HG03469 (cell line): Measurements from ENCODE around the gene COX5B.
A peak's percentile ranks its signal among the peaks of the same experiment; 100 is the strongest.

Experiments used
- ATAC-seq: cut with Tn5 transposase; IDR thresholded peaks from one replicate; pipeline ENCODE4 v1.9.1; 2021; ENCODE audit warnings: mild to moderate bottlenecking, moderate library complexity, moderate number of reproducible peaks; ENCODE audit not compliant: unreplicated experiment

Gene COX5B

GRCh38 chr2:97653874-97654273, 8.0 kb downstream of the COX5B start:
- ATAC-seq = no peak

- no peak for ATAC-seq
These were observed 8.4 kb downstream of the COX5B start for GRCh38 chr2:97654309-97654708.

- no peak for ATAC-seq
These were observed 8.9 kb downstream of the COX5B start for GRCh38 chr2:97654791-97655190.

GRCh38 chr2:97656129-97656755, 10.4 kb downstream of the COX5B start:
- ATAC-seq = no peak

GRCh38 chr2:97656905-97657587, 11.2 kb downstream of the COX5B start:
- ATAC-seq = no peak

GRCh38 chr2:97657986-97658690, 12.3 kb downstream of the COX5B start:
- no peak for ATAC-seq

GRCh38 chr2:97658691-97659157, 12.9 kb downstream of the COX5B start:
- ATAC-seq = no peak

- no peak for ATAC-seq
These were observed 13.6 kb downstream of the COX5B start for GRCh38 chr2:97659256-97660043.

GRCh38 chr2:97660044-97660774, 14.3 kb downstream of the COX5B start:
- no peak for ATAC-seq

- ATAC-seq = no peak
These were observed 15.0 kb downstream of the COX5B start for GRCh38 chr2:97660775-97661389.

GRCh38 chr2:97661927-97662326, 16.1 kb downstream of the COX5B start:
- no peak for ATAC-seq

GRCh38 chr2:97662386-97662894, 16.6 kb downstream of the COX5B start:
- no peak for ATAC-seq

GRCh38 chr2:97662895-97663625, 17.2 kb downstream of the COX5B start:
- ATAC-seq = peak; percentile 24

GRCh38 chr2:97663626-97663961, 17.7 kb downstream of the COX5B start:
- ATAC-seq = peak; percentile 21

- ATAC-seq = peak; percentile 87
These were observed 18.2 kb downstream of the COX5B start, which contains the start of gene ACTR1B for GRCh38 chr2:97663962-97664635. Gene ACTR1B, minus strand, starts transcription at chr2:97664044. Its CDS starts 154 bp downstream, at chr2:97663890.

- ATAC-seq = no peak
These were observed 18.7 kb downstream of the COX5B start for GRCh38 chr2:97664636-97664970.

- no peak for ATAC-seq
These were observed 23.6 kb downstream of the COX5B start, which contains the start of gene C2orf92 for GRCh38 chr2:97669448-97669847. Gene C2orf92, plus strand, starts transcription at chr2:97669713. Its CDS starts 76 bp downstream, at chr2:97669789.

GRCh38 chr2:97670471-97670870, 24.6 kb downstream of the COX5B start:
- no peak for ATAC-seq

GRCh38 chr2:97671526-97671925, 25.7 kb downstream of the COX5B start:
- no peak for ATAC-seq
